Loucy (cell line): ENCODE data around the gene RERE.

Experiments used
- CTCF ChIP-seq: fragments of 200-600 bp; sonication (generic); conservative IDR thresholded peaks from 2 replicates; pipeline ENCODE4 v1.5.1; 2014; ENCODE audit warnings: mild to moderate bottlenecking, antibody characterized with exemption, low read length
- EZH2phosphoT487 ChIP-seq: fragments of 200-600 bp; IDR thresholded peaks from 2 replicates; pipeline ENCODE4 v1.6.1; 2018; ENCODE audit warnings: antibody characterized with exemption, mild to moderate bottlenecking, moderate library complexity, borderline replicate concordance

DNA sequence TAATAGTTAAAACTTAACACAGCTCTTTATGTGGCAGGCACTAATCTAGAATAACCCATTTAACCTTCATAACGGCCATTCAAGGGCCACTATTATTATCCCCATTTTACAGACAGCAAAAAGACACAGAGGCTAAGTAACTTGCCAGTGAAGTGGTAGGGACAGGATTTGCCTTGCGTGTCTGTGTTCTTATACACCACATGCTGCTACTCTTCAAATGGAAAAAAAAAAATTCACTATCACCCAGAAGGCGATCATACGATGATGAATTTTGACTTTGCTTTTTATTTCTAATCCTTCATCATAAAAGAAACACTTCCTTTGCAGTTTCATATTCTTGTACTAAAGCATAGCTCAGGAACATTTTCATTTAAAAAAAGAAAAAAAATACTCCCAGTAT is 65.5 kb downstream of the RERE start:
- TF ChIP-seq CTCF (no peak), EZH2phosphoT487 (no peak)
